Hepatocyte (in vitro differentiated cells): Measurements from ENCODE around the gene CPNE4.

ENCODE experiments used
- CTCF ChIP-seq: fragments of 200-600 bp; sonication (generic); IDR thresholded peaks from 2 replicates; pipeline ENCODE4 v1.5.1; 2016; ENCODE audit warnings: antibody characterized with exemption, mild to moderate bottlenecking; ENCODE audit not compliant: poor library complexity
- EZH2phosphoT487 ChIP-seq: fragments of 200-600 bp; sonication (generic); IDR thresholded peaks from one replicate; pipeline ENCODE4 v1.6.1; 2018; ENCODE audit warnings: antibody characterized with exemption, mild to moderate bottlenecking, low read depth, moderate library complexity; ENCODE audit not compliant: unreplicated experiment, severe bottlenecking

- TF ChIP-seq CTCF = no peak
- TF ChIP-seq EZH2phosphoT487 = no peak
These were observed 240.9 kb downstream of the CPNE4 start for GRCh38 chr3:131793870-131794269.
